GM23338 (cell line): ENCODE results near the gene LASP1NB.

ENCODE experiments used
- CTCF ChIP-seq, 2 experiments: fragments of 200-600 bp in 1 of 2; sonication (generic) in 1 of 2; conservative IDR thresholded peaks; 2 replicates each; pipeline versions ENCODE4 v1.5.1 to v1.6.1; 2016 to 2017; ENCODE audit warnings: antibody characterized with exemption in 2 of 2, low read depth in 2 of 2, mild to moderate bottlenecking in 2 of 2, moderate library complexity in 1 of 2
- EZH2 ChIP-seq: fragments of 200-600 bp; sonication (generic); IDR thresholded peaks from one replicate; pipeline ENCODE4 v1.8.0; 2017; ENCODE audit warnings: antibody characterized with exemption, mild to moderate bottlenecking, low read depth; ENCODE audit not compliant: unreplicated experiment
- EZH2phosphoT487 ChIP-seq: fragments of 200-600 bp; sonication (generic); IDR thresholded peaks from one replicate; pipeline ENCODE4 v1.8.1; 2018; ENCODE audit warnings: antibody characterized with exemption; ENCODE audit not compliant: unreplicated experiment

GRCh38 chr17:38978180-38978579, 52.8 kb downstream of the LASP1NB start:
- TF ChIP-seq CTCF (conservative IDR thresholded peaks at IDR 0.05; ENCODE audit: low read depth in 2 of 2) (no peak), EZH2 (no peak), EZH2phosphoT487 (no peak)
